ENCODE measurements around the gene GPHN. TPM values are rescaled to one million over a fixed set of nuclear protein-coding genes. Genes with fewer than 3 reads are reported as not detected.

The GPHN gene
- polyA plus RNA-seq, 2 of the 4 experiments (the other 2 are of a cell fraction): 12.7 to 15.5 TPM

DNA sequence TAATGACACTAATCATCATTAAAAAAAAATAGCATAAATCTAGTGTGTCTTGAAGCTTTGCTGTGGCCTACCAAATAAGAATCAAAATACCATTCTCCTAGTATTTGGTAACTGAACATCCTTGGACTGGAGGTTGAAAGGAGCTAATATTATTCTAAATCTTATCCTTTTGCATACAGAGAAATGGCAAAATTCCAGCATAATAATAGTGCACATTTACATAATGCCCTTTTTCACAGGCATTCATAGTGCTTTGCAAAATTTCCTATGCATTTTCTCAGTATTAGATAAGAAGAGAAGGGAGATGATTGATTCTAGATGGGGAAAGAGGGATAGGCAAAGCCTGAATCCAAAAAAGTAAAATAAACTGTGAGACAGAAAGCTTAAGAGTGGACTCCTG is 35.7 kb upstream of the GPHN start:
- ChIA-PET POLR2A (no interaction called here), CTCF (no interaction called here)
- Histone ChIP-seq H3K27ac (no peak overlapping the region), H3K9me3 (no peaks in the 10 kb centered on the region), H3K4me3 (no peak overlapping the region), H3K4me2 (no peak overlapping the region), H3K4me1 (no peaks in the 10 kb centered on the region)
- FAIRE-seq (no peak), DNase-seq (ENCODE audit: low read depth in 1 of 2, low spot score in 1 of 2) (no peak), ATAC-seq (no peak)
- TF ChIP-seq POLR2AphosphoS2 (conservative IDR thresholded peaks at IDR 0.05; ENCODE audit: low read length): no peak
- no peak for TF ChIP-seq FOSL2 (IDR thresholded peaks at IDR 0.05)
- TF ChIP-seq FOSL2 (CRISPR knock-in tag; IDR thresholded peaks at IDR 0.05): no peak
- TF ChIP-seq ZFP36 (IDR thresholded peaks at IDR 0.05; ENCODE audit: borderline replicate concordance, partially characterized antibody): no peak
- no peak for TF ChIP-seq NFE2L2 (conservative IDR thresholded peaks at IDR 0.05; ENCODE audit: low read length)

- ATAC-seq (no peak), FAIRE-seq (no peak), DNase-seq (ENCODE audit: low read depth in 1 of 2, low spot score in 1 of 2) (no peak)
- no peak overlapping the region for H3K4me2 ChIP-seq
- no peak for TF ChIP-seq NFE2L2 (conservative IDR thresholded peaks at IDR 0.05; ENCODE audit: low read length)
- TF ChIP-seq ELK1 (IDR thresholded peaks at IDR 0.05; ENCODE audit: low read depth, low read length): no peak
- TF ChIP-seq USF2 (IDR thresholded peaks at IDR 0.05): no peak
- TF ChIP-seq CEBPB (IDR thresholded peaks at IDR 0.05): no peak
- TF ChIP-seq RARB (CRISPR knock-in tag; IDR thresholded peaks at IDR 0.05): no peak
- TF ChIP-seq HDAC2 (IDR thresholded peaks at IDR 0.05): no peak
- TF ChIP-seq ZC3H11A (IDR thresholded peaks at IDR 0.05): no peak
- TF ChIP-seq POLR2A (IDR thresholded peaks at IDR 0.05; ENCODE audit: low read length): no peak
- TF ChIP-seq CBX2 (IDR thresholded peaks at IDR 0.05; ENCODE audit: borderline replicate concordance, low read depth): no peak
- WGBS (ENCODE audit: missing lambda C conversion rate): 8% methylated on average over 2 of the region's 2 CpGs
- no peak overlapping the region for H3K27ac ChIP-seq
- ChIA-PET CTCF (no interaction called here), POLR2A (no interaction called here)
- no peak overlapping the region for H3K4me3 ChIP-seq
- H3K4me1 ChIP-seq: no peaks in the 10 kb centered on the region
- no peaks in the 10 kb centered on the region for H3K9me3 ChIP-seq
These were observed 34.7 kb upstream of the GPHN start for GRCh38 chr14:66473223-66473622.

DNA sequence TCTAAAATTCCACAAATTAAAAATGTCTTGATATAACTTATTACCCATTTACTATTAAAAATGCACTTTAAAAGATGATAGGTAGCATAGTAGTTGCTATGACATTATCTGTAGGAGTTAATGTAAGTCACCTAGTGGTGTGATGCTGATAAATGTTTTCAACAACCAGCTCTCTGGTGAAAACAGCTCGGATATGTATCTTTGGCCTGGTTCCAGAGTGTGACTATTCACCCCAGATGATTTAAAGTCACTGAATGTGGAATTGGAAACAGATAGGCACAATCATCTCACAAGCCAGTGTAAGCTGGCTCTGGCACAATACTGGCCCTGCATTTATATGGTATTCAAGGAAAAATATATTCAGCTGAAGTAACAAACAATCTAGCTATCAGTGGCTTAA is 31.0 kb upstream of the GPHN start:
- Histone ChIP-seq H3K9me3 (no peaks in the 10 kb centered on the region), H3K4me1 (no peaks in the 10 kb centered on the region), H3K4me2 (no peak overlapping the region), H3K27ac (no peak overlapping the region), H3K4me3 (no peak overlapping the region)
- FAIRE-seq (no peak), ATAC-seq (no peak), DNase-seq (ENCODE audit: low read depth in 1 of 2, low spot score in 1 of 2) (peak in 1 of 2 experiments; percentile 4)
- ChIA-PET CTCF (interaction anchor here (0.5 kb wide), 1 partner anchor 641 kb away, joined by 3 read pairs; no protein-coding TSS in a partner anchor), POLR2A (no interaction called here)
- TF ChIP-seq CHD2 (IDR thresholded peaks at IDR 0.05; ENCODE audit: low read length, partially characterized antibody) (no peak), RFX5 (IDR thresholded peaks at IDR 0.05) (no peak)
- 14% methylated on average over 1 of the region's 1 CpG for WGBS (ENCODE audit: missing lambda C conversion rate)

- POLR2A ChIA-PET: no interaction called here
- no peak for TF ChIP-seq RAD21 (conservative IDR thresholded peaks at IDR 0.05 in 1 of 2, IDR thresholded peaks at IDR 0.05 in 1 of 2)
- TF ChIP-seq RFX5 (IDR thresholded peaks at IDR 0.05): no peak
- no peak for TF ChIP-seq SREBF2 (IDR thresholded peaks at IDR 0.05)
- TF ChIP-seq MAFK (IDR thresholded peaks at IDR 0.05; ENCODE audit: partially characterized antibody): no peak
- TF ChIP-seq MYC (IDR thresholded peaks at IDR 0.05; ENCODE audit: borderline replicate concordance, low read length): no peak
- TF ChIP-seq ESRRA (IDR thresholded peaks at IDR 0.05; ENCODE audit: borderline replicate concordance, low read length): no peak
- TF ChIP-seq CTCF (IDR thresholded peaks at IDR 0.05): no peak
- TF ChIP-seq SMC3 (IDR thresholded peaks at IDR 0.05): no peak
- no peak for TF ChIP-seq NR3C1 (IDR thresholded peaks at IDR 0.05)
- TF ChIP-seq HOXB5 (CRISPR knock-in tag; IDR thresholded peaks at IDR 0.05): no peak
- no peak for TF ChIP-seq ZFP36 (IDR thresholded peaks at IDR 0.05; ENCODE audit: borderline replicate concordance, partially characterized antibody)
- no peak overlapping the region for H3K27ac ChIP-seq
- H3K9me3 ChIP-seq: no peaks in the 10 kb centered on the region
- CTCF ChIA-PET: interaction anchor here (0.5 kb wide), 1 partner anchor 641 kb away, joined by 3 read pairs; no protein-coding TSS in a partner anchor
- FAIRE-seq: no peak
- no peak for DNase-seq (ENCODE audit: low read depth in 1 of 2, low spot score in 1 of 2)
- H3K4me3 ChIP-seq: no peak overlapping the region
- no peaks in the 10 kb centered on the region for H3K4me1 ChIP-seq
- no peak overlapping the region for H3K4me2 ChIP-seq
- ATAC-seq: no peak
These were observed 30.4 kb upstream of the GPHN start for GRCh38 chr14:66477567-66477966.

Measured in A549 (cell line).